ENCODE results near the gene PER2.

Gene PER2

DNA sequence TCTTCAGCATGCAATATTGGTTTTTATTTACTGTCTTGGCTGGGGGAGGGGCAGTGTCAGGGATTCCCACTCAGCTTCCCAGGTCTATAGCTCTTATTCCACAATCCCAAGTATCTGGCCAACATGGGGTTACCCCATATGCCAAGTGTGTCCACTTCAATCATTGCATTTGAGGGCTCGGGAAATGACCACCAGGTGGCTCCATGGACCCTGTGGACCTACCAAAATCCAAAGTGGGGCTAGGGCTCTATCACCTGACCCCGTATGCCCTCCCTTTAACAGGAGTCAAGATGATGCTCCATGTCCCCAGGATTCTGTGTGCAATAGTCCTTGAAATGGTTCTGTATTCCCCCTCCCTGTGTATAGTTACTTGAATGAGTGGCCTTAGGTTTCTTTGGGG, 19.8 kb upstream of the PER2 start:
- no peak for DNase-seq

DNA sequence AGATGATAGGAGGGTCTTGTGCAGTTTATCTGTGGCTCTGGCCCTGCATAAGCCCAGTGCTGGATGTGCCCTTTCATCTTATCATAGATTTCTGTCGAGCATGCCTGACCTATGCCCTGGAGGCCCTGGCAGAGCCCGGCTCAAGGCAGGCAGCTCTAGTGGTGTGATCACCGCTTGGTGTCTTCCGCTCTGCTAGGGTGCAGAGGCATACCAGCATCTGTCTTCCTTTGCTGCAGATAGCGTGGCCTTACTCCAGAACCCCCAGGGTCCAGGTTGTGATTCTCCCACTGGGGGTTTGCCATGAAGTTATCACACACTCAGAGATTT, 18.2 kb upstream of the PER2 start:
- no peak for DNase-seq

- no peak for DNase-seq
These were observed 17.7 kb upstream of the PER2 start for GRCh38 chr2:238305965-238306671.

DNA sequence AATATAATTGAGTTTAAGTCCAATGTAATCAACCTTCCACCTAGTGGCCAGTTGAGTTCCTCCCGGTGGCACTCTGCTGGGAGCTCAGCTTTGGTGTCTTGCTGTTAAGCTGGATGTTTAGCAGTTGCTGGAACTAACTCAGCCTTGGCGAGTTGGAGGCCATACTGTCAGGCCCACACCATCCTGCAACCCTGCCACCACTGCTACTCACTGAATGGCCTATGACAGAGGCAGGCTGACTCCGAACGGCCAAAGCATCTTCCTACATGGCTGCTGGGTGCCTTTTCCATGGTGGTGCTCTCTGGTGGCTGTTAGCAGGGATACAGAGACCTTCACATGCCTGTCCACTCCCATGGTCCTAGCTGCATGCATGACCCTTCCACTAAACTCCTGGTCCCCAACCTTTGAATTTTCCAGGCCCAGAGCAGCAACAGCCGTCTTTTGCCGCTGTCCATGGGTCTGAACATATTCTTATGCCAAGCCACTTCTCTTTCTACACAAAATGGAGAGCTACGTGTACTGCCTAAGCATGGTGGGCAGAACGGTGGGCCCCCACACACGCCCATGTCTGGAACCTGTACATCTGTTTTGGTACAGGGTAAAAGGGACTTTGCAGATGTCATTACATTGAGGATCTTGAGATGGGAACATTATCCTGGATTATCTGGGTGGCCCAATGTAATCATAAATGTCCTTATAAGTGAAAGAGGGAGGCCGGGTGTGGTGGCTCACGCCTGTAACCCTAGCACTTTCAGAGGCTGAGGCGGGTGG, 16.9 kb upstream of the PER2 start:
- DNase-seq: no peak

DNA sequence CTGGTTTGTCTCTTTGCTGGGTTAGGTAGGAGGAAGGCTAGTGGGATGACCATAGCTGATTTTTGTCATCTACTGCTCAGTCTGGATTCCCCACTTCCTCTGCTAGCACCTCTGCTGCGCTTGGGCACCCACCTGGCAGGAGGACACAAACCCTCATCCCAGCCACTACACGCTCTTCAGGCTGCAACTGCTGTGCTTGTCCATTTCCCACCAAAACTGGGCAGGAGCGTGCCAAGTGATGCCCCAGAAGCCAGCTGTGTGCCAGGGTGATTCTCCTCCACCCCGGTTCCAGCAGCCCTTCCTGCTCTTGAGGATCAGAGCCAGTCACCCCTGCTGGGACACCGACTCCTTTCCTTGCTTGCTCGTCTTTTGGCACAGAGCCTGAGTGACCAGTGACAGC, 15.7 kb upstream of the PER2 start:
- DNase-seq: no peak

DNA sequence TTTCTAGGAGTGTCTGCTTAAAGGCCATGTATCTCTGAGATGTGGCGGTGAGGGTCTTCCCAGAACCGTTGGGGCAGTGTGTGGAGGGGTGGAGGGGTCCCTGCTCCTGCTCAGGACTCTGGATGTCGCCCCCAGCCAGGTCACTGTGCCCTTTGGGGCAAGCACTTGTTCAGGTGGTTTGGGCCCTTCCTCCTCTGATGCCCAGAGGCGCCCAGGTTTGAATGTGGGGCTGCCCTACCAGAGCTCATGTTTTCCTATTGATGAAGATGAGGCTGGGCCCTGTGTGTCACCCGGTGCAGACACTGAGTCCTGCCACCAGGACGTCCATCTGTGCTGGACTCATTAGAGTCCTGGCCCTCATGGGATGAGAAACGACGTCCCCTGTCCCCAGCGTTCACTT, 14.3 kb upstream of the PER2 start:
- DNase-seq: no peak

- no peak for DNase-seq
These were observed 13.7 kb upstream of the PER2 start for GRCh38 chr2:238302087-238302486.

DNA sequence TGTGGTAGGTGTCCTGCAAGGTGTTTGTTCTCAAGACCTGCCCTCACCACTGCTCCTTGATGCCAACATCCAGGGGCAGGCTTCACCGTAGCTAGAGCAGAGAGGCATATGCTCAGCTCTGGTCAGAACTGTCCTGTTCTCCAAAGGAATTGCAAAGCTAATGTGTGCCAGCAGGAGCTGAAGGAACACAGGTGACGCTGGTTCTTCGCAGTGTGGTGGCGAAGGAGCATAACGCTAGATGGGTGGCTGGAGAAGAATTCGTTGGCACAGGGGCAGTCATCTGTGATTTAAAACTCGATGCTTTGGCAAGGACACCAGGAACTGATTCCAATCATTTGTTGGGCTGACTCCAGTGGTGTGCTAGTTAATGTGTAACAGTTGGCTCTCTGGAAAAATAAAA, 11.4 kb upstream of the PER2 start:
- no peak for DNase-seq

- DNase-seq: no peak
These were observed 8.4 kb upstream of the PER2 start for GRCh38 chr2:238296638-238297457.

DNA sequence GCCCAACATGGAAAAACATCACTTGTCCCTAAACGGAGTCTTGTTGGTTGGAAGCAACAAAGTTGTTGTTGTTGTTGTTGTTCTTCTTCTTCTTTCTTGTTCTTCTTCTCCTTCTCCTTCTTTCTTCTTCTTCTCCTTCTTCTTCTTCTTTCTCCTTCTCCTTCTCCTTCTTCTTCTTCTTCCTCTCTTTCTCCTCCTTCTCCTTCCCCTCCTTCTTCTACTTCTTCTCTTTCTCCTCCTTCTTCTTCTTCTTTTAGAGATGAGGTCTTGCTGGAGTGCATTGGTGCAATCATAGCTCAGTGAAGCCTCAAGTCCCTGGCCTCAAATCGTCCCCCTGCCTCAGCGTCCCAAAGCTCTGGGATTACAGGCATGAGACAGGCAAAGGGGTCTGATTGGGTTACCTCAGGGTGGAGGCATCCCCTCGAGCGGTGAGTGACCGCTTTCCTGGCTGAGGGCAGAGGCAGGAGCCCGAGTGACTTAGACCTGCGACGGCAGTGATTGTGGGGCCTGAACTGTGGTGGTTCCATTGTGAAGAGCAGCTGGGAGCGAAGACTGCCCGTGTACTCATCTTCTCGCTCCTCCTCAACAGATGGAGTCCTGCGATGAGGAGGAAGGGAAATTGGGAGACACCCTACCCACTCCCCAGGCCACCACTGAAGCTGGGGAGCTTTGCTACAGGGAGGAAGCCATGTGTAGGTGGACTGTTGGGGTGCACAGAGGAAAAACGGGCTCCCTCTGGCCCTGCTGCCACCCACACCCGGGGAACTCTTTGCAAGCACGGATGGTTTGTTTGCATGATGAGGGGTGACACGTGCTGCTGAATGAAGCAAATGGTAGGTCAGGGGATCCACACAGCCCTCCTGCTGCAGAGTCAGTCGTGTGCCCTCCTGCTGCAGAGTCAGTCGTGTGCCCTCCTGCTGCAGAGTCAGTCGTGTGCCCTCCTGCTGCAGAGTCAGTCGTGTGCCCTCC, 7.0 kb upstream of the PER2 start:
- no peak for DNase-seq

DNA sequence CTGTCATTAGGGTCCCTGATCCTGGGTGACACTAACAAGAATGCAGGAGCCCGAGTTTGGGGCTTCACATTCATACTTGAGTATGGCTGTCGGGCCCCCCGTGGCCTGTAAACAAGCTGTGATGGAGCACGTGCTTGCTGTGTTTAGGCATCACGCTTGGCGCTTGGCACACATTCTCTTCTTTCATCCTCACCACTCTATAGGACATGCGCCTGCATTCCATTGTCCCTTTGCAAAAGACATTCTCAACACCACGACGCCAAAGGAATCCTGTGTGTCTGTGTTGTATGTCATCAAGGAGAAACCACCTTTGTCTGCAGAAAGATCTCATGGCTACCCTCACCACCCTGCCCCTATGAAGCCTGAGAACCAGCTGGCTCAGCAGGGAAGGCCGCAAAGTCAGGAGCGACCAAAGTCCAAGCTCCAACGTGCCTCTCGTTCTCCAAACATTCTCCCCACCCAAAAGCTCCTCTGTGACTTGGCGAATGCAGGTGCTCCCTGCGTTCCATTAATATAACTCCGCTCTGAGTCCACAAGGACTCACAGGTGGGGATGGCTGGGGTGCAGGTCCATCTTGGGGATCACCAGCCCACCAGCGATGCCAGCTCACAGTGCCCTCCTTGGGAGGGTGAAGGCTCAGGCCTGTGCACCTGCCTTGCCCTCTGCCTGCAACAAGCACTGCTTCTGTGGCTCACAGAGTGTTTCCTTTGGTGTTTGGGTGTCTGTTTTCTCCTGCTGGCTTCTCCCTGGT, 6.2 kb upstream of the PER2 start:
- no peak for DNase-seq

GRCh38 chr2:238294046-238294392, 5.6 kb upstream of the PER2 start:
- DNase-seq: no peak

DNA sequence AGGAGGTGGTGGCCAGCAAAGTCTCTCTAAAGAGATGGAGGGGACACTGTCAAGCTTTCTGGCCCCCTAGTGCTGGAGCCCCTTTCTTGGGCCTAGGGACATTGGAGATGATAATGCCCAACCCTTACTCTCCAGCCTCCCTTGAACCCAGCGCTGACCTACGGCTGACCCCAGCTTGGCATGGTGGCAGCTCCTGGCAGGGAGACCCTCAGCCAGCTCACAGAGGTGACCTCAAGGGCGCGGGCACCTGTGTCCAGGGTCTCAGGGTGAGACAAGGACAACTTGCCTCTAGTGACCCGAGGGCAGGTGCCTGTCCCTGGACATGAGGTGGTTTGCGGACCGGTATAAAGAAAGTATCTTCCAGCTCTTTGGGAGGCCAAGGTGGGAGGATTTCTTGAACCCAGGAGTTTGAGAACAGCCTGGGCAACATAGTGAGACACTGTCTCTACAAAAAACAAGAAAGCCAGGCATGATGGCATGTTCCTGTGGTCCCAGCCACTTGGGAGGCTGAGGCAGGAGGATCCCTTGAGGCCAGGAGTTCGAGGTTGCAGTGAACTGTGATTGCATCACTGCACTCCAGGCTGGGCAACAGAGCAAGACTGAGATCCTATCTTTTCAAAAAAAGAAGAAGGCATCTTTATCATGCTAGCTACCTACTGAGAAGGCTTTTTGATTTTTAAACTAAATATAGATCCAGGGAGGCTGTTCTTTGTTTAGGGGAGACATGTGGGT, 3.3 kb upstream of the PER2 start:
- DNase-seq: no peak

DNA sequence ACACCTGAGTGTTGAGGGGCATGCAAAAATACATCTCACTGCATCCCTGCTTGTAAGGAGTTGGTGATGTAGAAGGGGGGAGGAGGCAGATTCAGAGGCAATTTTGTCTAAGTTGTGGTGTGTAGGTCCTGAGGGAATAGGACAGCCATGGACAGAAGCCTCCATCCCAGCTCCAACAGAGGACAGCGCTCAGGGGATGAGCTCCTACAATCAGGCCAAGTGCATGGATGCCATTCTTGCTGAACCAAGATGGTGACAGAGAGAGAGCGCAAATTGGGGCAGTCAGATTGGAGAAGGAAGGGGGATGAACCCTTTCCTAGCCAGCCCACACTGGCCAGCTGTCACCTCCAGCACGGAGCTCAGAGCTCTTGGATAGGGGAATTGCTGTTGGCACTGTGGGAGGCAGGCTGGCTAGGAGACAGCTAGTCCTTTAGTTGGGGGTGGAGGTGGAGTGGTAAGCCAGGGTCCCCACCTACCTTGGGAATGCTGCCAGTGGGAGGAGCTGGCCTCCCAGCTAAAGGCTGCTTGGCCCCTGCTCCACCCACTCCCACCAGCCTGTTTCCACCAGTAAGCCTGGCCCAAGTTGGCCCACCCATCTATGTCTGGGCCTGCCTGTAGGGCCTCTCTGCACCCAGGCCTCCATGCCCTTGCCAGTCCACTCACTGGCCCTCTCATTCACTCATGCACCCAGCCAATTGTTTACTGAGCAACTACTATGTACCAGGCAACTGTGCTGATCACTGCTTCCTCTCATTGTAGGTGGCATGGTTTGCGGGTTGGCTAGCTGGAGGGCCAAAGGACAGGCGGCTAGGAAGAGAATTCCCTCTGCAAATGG, 2.5 kb upstream of the PER2 start:
- no peak for DNase-seq

GRCh38 chr2:238290091-238290509, 1.7 kb upstream of the PER2 start:
- no peak for DNase-seq

DNA sequence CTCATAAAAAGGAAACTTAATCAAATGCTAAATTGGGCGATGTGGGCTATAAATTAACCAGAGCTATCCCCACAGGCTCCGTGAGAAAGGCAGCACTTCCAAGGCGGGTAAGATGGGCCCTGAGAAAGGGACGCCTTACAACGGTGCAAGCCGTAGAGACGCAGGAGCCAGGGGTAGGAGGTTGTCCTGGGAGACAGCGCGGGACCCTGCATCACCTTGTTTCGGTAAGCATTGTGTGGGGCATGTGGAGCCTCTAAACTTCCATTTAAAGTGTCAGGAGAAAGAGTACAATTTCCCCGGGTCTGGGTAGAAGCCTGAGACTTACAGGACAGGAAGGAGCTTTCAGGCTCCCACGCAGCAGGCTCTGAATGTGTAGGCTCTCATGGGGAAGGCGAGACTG, 1.2 kb upstream of the PER2 start:
- DNase-seq: no peak

GRCh38 chr2:238288650-238289573, 502 bp upstream of the PER2 start:
- peak; percentile 95 for DNase-seq

DNA sequence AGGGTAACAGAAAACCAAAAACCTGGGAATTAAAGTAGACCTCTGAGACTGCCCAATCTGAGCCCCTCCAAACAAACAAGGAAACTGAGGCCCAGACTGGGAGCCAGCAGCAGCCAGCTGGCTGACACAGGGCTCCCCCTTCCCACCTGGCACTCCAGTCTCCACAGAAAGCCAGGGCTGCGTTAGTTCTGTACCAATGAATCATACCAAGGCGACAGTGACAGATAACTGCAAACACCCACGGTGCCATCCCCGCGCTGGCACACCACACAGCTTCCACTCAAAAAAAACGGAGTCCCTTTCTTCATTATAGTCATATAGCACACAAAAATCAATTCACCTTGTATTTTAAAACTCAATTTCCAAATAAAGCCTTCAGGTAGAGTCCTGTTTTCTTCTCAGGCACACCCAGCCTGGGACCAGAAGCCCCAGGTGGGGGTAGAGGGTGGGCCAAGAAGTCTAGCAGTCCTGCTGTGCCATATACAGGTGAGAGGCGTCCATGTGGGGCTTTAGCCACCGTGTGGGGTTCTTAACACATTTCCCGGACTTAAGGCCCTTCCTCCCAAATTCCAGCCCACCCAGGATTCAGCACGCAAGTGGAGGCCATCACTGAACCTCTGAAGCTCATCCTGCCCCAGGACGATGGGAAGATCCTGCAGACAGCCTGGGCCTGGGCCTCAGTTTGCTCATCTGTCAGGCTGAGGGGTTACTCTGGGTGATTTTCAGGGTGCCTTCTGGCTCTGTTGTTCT, 1.2 kb downstream of the PER2 start:
- no peak for DNase-seq
